BE2C (cell line): ENCODE measurements around the gene PDK1.
"Not testable (repeated sequence)": the region's sequence is repeated elsewhere in the genome, so short reads cannot be mapped to it uniquely, and the experiment has no call there.

Experiments
- DNase-seq: peaks from one replicate; pipeline ENCODE4 v3.0.0-alpha.2; 2020
- H3K27me3 ChIP-seq: fragments of 250-450 bp; sonication (Bioruptor Pico); 2 replicates; pipeline ENCODE4 v1.5.1; 2020; ENCODE audit warnings: mild to moderate bottlenecking
- H3K36me3 ChIP-seq: fragments of 250-450 bp; sonication (Bioruptor Pico); 2 replicates; pipeline ENCODE4 v1.5.1; 2020; ENCODE audit warnings: mild to moderate bottlenecking
- H3K4me1 ChIP-seq: fragments of 250-450 bp; sonication (Bioruptor Pico); 2 replicates; pipeline ENCODE4 v1.5.1; 2020
- H3K4me3 ChIP-seq: 2 replicates; pipeline ENCODE4 v1.5.1; 2011; ENCODE audit warnings: low read depth, low read length
- H3K9me3 ChIP-seq: fragments of 250-450 bp; sonication (Bioruptor Pico); 2 replicates; pipeline ENCODE4 v1.5.1; 2020
- CTCF ChIP-seq: IDR thresholded peaks from 2 replicates; pipeline ENCODE4 v1.5.1; 2012; ENCODE audit warnings: mild to moderate bottlenecking, low read depth, low read length

Gene PDK1

GRCh38 chr2:172513935-172514586, 41.8 kb upstream of the PDK1 start:
- no peak overlapping the region for H3K4me3 ChIP-seq
- no peak for DNase-seq
- TF ChIP-seq CTCF: no peak
- no peaks in the 10 kb centered on the region for H3K9me3 ChIP-seq
- H3K27me3 ChIP-seq: no peaks in the 10 kb centered on the region
- no peaks in the 10 kb centered on the region for H3K36me3 ChIP-seq
- H3K4me1 ChIP-seq: no peaks in the 10 kb centered on the region

- DNase-seq: no peak
- Histone ChIP-seq H3K4me3 (no peak overlapping the region), H3K9me3 (no peaks in the 10 kb centered on the region), H3K36me3 (no peaks in the 10 kb centered on the region), H3K4me1 (no peaks in the 10 kb centered on the region), H3K27me3 (no peaks in the 10 kb centered on the region)
- no peak for TF ChIP-seq CTCF
These were observed 39.6 kb upstream of the PDK1 start for GRCh38 chr2:172516299-172516698.

GRCh38 chr2:172518995-172519394, 36.9 kb upstream of the PDK1 start:
- Histone ChIP-seq H3K27me3 (no peaks in the 10 kb centered on the region), H3K4me3 (no peak overlapping the region), H3K9me3 (no peaks in the 10 kb centered on the region), H3K36me3 (no peaks in the 10 kb centered on the region), H3K4me1 (no peaks in the 10 kb centered on the region)
- DNase-seq: no peak
- TF ChIP-seq CTCF: no peak

- Histone ChIP-seq H3K27me3 (no peaks in the 10 kb centered on the region), H3K4me3 (no peak overlapping the region), H3K9me3 (no peaks in the 10 kb centered on the region), H3K36me3 (no peaks in the 10 kb centered on the region), H3K4me1 (no peaks in the 10 kb centered on the region)
- DNase-seq: no peak
- TF ChIP-seq CTCF: no peak
These were observed 30.3 kb upstream of the PDK1 start for GRCh38 chr2:172525601-172526000.

- no peak for DNase-seq
- no peaks in the 10 kb centered on the region for H3K4me1 ChIP-seq
- no peak for TF ChIP-seq CTCF
- H3K27me3 ChIP-seq: no peaks in the 10 kb centered on the region
- no peaks in the 10 kb centered on the region for H3K9me3 ChIP-seq
- H3K4me3 ChIP-seq: no peak overlapping the region
- no peaks in the 10 kb centered on the region for H3K36me3 ChIP-seq
These were observed 24.6 kb upstream of the PDK1 start for GRCh38 chr2:172531309-172531708.

- not testable (repeated sequence) for H3K4me3 ChIP-seq, DNase-seq, H3K27me3 ChIP-seq, H3K9me3 ChIP-seq, H3K4me1 ChIP-seq, H3K36me3 ChIP-seq
These were observed 23.4 kb upstream of the PDK1 start for GRCh38 chr2:172532461-172532860.

- Histone ChIP-seq H3K36me3 (no peaks in the 10 kb centered on the region), H3K4me1 (no peaks in the 10 kb centered on the region), H3K4me3 (no peak overlapping the region), H3K27me3 (no peaks in the 10 kb centered on the region), H3K9me3 (no peaks in the 10 kb centered on the region)
- TF ChIP-seq CTCF: no peak
- no peak for DNase-seq
These were observed 22.2 kb upstream of the PDK1 start for GRCh38 chr2:172533687-172534086.
